K562 (cell line): ENCODE data around the gene HSD3B7. TPM values are rescaled to one million over a fixed set of nuclear protein-coding genes. Genes with fewer than 3 reads are reported as not detected.

Experiments
- CXXC5 ChIP-seq: fragments of 250-450 bp; sonication (Bioruptor Pico); IDR thresholded peaks from 2 replicates; pipeline ENCODE4 v1.8.0; 2022; ENCODE audit warnings: inconsistent platforms, mild to moderate bottlenecking, moderate library complexity
- GATAD2A ChIP-seq: fragments of 450-650 bp; IDR thresholded peaks from 2 replicates; pipeline ENCODE4 v1.6.1; 2017
- GTF2F1 ChIP-seq: IDR thresholded peaks from 2 replicates; pipeline ENCODE4 v1.6.1; 2011; ENCODE audit warnings: low read depth, low read length, improper control_type of control experiment
- HDAC2 ChIP-seq: fragments of 450-650 bp; IDR thresholded peaks from 2 replicates; pipeline ENCODE4 v1.6.1; 2016; ENCODE audit warnings: mild to moderate bottlenecking
- KDM1A ChIP-seq, 2 experiments: fragments of 450-650 bp; IDR thresholded peaks; 2 replicates each; pipeline ENCODE4 v1.6.1; 2016; ENCODE audit warnings: mild to moderate bottlenecking in 2 of 2
- MTA3 ChIP-seq: fragments of 450-650 bp; formaldehyde crosslinking; IDR thresholded peaks from 2 replicates; pipeline ENCODE4 v1.6.1; 2017; ENCODE audit warnings: mild to moderate bottlenecking, borderline replicate concordance
- MXI1 ChIP-seq: IDR thresholded peaks from 2 replicates; pipeline ENCODE4 v1.6.1; 2011; ENCODE audit warnings: low read depth, mild to moderate bottlenecking, improper control_type of control experiment, low read length
- SMARCE1 ChIP-seq: fragments of 450-650 bp; IDR thresholded peaks from 2 replicates; pipeline ENCODE4 v1.7.1; 2016; ENCODE audit warnings: mild to moderate bottlenecking
- TAF1 ChIP-seq: IDR thresholded peaks from 2 replicates; pipeline ENCODE4 v1.6.1; 2011; ENCODE audit warnings: mild to moderate bottlenecking, low read length, moderate library complexity; ENCODE audit not compliant: insufficient read depth, control insufficient read depth, severe bottlenecking; ENCODE audit errors: extremely low read depth
- TFAM ChIP-seq: fragments of 250-450 bp; sonication (Bioruptor Pico); conservative IDR thresholded peaks from 2 replicates; pipeline ENCODE4 v1.5.0; 2021; ENCODE audit warnings: mild to moderate bottlenecking, moderate library complexity
- ZEB2 ChIP-seq: fragments of 450-650 bp; IDR thresholded peaks from 2 replicates; pipeline ENCODE4 v1.6.1; 2016
- ZNF232 ChIP-seq: sonication (generic); formaldehyde crosslinking; IDR thresholded peaks from 2 replicates; pipeline ENCODE4 v1.8.0; 2022; ENCODE audit warnings: mild to moderate bottlenecking, missing genetic modification reagents
- ZNF282 ChIP-seq: sonication (generic); formaldehyde crosslinking; IDR thresholded peaks from 2 replicates; pipeline ENCODE4 v1.8.1; 2023; ENCODE audit warnings: missing genetic modification reagents
- ZNF830 ChIP-seq: fragments of 250-450 bp; sonication (Bioruptor Pico); IDR thresholded peaks from 2 replicates; pipeline ENCODE4 v1.5.0; 2021; ENCODE audit warnings: mild to moderate bottlenecking
- polyA plus RNA-seq, 8 experiments: library from polyadenylated mRNA; depleted of rRNA in 4 of 8; stranded (reverse) in 5 of 8; unstranded in 3 of 8; fragments of >200 nt; fragmentation: Nextera tagmentation in 2 of 8; fragmentation: Illumina TruSeq in 1 of 8; extraction: Ambion mirVana in 2 of 8; extraction: Trizol in 1 of 8; gene quantifications; 2 replicates each; pipeline versions ENCODE4 v1.2.1 to v1.2.3, GENCODE V29; 2011 to 2014; ENCODE audit warnings: inconsistent platforms in 1 of 8, missing spikeins in 1 of 8
- total RNA-seq, 7 experiments: library from RNA; depleted of rRNA in 6 of 7; stranded (reverse); fragments of >200 nt in 6 of 7; fragmentation: Illumina TruSeq in 2 of 7; extraction: Trizol in 2 of 7; gene quantifications; 2 replicates each; pipeline versions ENCODE4 v1.2.1 to v1.2.3, GENCODE V29; 2011 to 2021; ENCODE audit warnings: low replicate concordance in 1 of 7
- TF ChIP-seq, protein P1 (sequence below), 2 experiments: IDR thresholded peaks; 2 replicates each; pipeline ENCODE4 v1.6.1; 2011; ENCODE audit warnings: borderline replicate concordance in 1 of 2, control low read depth in 1 of 2, low read depth in 1 of 2, low read length in 1 of 2, mild to moderate bottlenecking in 1 of 2, mixed read lengths in 1 of 2, moderate library complexity in 1 of 2; ENCODE audit not compliant: insufficient read depth in 1 of 2, insufficient read length in 1 of 2, poor library complexity in 1 of 2, severe bottlenecking in 1 of 2; ENCODE audit errors: extremely low read depth in 1 of 2
- TF ChIP-seq, protein P2 (sequence below): fragments of 450-650 bp; IDR thresholded peaks from 2 replicates; pipeline ENCODE4 v1.6.1; 2014; ENCODE audit warnings: low read depth, mild to moderate bottlenecking, moderate library complexity, borderline replicate concordance
- TF ChIP-seq, protein P3 (sequence below), 2 experiments: fragments of 450-650 bp in 1 of 2; sonication (generic) in 1 of 2; formaldehyde crosslinking in 1 of 2; IDR thresholded peaks in 1 of 2; conservative IDR thresholded peaks in 1 of 2; 2 replicates each; pipeline versions ENCODE4 v1.6.1 to v1.8.1; 2016 to 2023; ENCODE audit warnings: mild to moderate bottlenecking in 2 of 2, moderate library complexity in 2 of 2, inconsistent platforms in 1 of 2, missing genetic modification reagents in 1 of 2
- TF ChIP-seq, protein P4 (sequence below): sonication (generic); formaldehyde crosslinking; IDR thresholded peaks from 2 replicates; pipeline ENCODE4 v1.8.1; 2023; ENCODE audit warnings: mild to moderate bottlenecking, missing genetic modification reagents
- TF ChIP-seq, protein P5 (sequence below): fragments of 250-450 bp; sonication (Bioruptor Pico); IDR thresholded peaks from 2 replicates; pipeline ENCODE4 v1.5.0; 2021

The HSD3B7 gene
- total and polyA plus RNA-seq, 9 of the 15 experiments (the other 6 are each of a cell fraction or from before 2014, with no cell fraction given), result 5.4 to 49.1 (median 23.0) TPM

DNA sequence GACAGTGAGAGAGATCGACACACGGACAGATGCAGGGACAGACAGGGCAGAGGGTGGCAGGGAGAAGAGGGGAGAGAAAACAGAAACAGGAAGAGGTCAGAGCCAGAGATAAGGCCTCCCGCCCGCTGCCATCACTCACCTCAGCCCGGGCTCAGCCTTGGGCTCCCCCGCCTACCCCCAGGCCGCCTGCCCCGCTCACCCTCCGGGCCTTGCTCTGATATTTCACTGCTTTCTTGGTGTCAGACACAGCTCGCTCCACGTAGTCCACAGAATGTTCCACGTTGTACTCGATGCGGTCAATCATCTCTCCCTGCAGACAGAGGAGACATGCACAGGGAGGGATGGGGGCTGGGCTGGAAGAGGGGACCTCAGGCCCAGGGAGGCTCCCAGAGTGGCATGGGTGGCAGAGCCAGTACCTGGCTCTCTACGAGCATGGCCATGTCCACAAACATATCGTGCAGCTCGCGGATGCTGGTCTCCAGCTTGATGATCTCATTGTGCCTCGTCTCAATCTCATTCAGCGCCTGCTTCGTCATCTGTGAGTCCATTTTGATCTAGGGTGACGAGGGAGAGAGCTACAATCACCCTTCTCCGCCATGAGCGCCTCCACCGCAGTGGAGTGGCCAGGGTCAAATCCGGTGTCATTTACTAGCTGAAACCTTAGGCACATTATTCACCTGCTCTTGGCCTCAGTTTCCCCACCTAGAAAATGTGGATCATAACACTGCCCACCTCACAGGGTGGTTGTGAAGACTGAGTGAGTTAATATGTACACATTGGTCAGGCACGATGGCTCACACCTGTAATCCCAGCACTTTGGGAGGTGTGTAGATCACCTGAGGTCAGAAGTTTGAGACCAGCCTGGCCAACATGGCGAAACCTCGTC is 8.2 kb downstream of the HSD3B7 start (continued):
- TF ChIP-seq, protein P1, sequence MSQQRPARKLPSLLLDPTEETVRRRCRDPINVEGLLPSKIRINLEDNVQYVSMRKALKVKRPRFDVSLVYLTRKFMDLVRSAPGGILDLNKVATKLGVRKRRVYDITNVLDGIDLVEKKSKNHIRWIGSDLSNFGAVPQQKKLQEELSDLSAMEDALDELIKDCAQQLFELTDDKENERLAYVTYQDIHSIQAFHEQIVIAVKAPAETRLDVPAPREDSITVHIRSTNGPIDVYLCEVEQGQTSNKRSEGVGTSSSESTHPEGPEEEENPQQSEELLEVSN (IDR thresholded peaks at IDR 0.05; ENCODE audit: borderline replicate concordance in 1 of 2, extremely low read depth in 1 of 2, insufficient read depth in 1 of 2, insufficient read length in 1 of 2, low read depth in 1 of 2, low read length in 1 of 2, poor library complexity in 1 of 2, severe bottlenecking in 1 of 2), result peak; percentile 28 to 44
- TF ChIP-seq ZNF282 (CRISPR knock-in tag) (no peak), SMARCE1 (peak; percentile 42; the same call in 1 of the 2 replicates), TAF1 (peak; percentile 16), GTF2F1 (no peak), MXI1 (no peak), HDAC2 (peak; percentile 27; the same call in 1 of the 2 replicates), KDM1A (IDR thresholded peaks at IDR 0.05) (no peak), GATAD2A (0 out of 2 replicates have a peak, but pooled peaks have one; percentile 4), TFAM (CRISPR knock-in tag) (no peak), MTA3 (no peak), ZNF232 (CRISPR knock-in tag) (no peak), CXXC5 (peak; percentile 40), ZNF830 (CRISPR knock-in tag) (no peak), ZEB2 (0 out of 2 replicates have a peak, but pooled peaks have one; percentile 42)
- TF ChIP-seq, protein P2, sequence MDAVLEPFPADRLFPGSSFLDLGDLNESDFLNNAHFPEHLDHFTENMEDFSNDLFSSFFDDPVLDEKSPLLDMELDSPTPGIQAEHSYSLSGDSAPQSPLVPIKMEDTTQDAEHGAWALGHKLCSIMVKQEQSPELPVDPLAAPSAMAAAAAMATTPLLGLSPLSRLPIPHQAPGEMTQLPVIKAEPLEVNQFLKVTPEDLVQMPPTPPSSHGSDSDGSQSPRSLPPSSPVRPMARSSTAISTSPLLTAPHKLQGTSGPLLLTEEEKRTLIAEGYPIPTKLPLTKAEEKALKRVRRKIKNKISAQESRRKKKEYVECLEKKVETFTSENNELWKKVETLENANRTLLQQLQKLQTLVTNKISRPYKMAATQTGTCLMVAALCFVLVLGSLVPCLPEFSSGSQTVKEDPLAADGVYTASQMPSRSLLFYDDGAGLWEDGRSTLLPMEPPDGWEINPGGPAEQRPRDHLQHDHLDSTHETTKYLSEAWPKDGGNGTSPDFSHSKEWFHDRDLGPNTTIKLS, result no peak
- TF ChIP-seq, protein P3, sequence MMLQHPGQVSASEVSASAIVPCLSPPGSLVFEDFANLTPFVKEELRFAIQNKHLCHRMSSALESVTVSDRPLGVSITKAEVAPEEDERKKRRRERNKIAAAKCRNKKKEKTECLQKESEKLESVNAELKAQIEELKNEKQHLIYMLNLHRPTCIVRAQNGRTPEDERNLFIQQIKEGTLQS (IDR thresholded peaks at IDR 0.05), result peak; percentile 66
- TF ChIP-seq, protein P3 (CRISPR knock-in tag; conservative IDR thresholded peaks at IDR 0.05), result no peak
- TF ChIP-seq, protein P4, sequence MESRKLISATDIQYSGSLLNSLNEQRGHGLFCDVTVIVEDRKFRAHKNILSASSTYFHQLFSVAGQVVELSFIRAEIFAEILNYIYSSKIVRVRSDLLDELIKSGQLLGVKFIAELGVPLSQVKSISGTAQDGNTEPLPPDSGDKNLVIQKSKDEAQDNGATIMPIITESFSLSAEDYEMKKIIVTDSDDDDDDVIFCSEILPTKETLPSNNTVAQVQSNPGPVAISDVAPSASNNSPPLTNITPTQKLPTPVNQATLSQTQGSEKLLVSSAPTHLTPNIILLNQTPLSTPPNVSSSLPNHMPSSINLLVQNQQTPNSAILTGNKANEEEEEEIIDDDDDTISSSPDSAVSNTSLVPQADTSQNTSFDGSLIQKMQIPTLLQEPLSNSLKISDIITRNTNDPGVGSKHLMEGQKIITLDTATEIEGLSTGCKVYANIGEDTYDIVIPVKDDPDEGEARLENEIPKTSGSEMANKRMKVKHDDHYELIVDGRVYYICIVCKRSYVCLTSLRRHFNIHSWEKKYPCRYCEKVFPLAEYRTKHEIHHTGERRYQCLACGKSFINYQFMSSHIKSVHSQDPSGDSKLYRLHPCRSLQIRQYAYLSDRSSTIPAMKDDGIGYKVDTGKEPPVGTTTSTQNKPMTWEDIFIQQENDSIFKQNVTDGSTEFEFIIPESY (CRISPR knock-in tag), result peak; percentile 91
- TF ChIP-seq, protein P5, sequence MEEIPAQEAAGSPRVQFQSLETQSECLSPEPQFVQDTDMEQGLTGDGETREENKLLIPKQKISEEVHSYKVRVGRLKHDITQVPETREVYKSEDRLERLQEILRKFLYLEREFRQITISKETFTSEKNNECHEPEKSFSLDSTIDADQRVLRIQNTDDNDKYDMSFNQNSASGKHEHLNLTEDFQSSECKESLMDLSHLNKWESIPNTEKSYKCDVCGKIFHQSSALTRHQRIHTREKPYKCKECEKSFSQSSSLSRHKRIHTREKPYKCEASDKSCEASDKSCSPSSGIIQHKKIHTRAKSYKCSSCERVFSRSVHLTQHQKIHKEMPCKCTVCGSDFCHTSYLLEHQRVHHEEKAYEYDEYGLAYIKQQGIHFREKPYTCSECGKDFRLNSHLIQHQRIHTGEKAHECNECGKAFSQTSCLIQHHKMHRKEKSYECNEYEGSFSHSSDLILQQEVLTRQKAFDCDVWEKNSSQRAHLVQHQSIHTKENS (CRISPR knock-in tag), result no peak
